Immature natural killer cell (primary cell): Measurements from ENCODE around the gene RAD1. TPM values are rescaled to one million over a fixed set of nuclear protein-coding genes. Genes with fewer than 3 reads are reported as not detected.

Experiments
- DNase-seq, 3 donors: peaks; one replicate each; pipeline ENCODE4 v3.0.0; 2022; ENCODE audit warnings: mixed read lengths in 1 of 3
- H3K27ac Mint-ChIP-seq, 6 donors: one replicate each; pipeline ENCODE4 v1.8.0; 2020; ENCODE audit warnings: mixed read lengths in 6 of 6, mild to moderate bottlenecking in 5 of 6, inconsistent platforms in 4 of 6, moderate library complexity in 3 of 6
- H3K27me3 Mint-ChIP-seq, 3 donors: one replicate each; pipeline ENCODE4 v1.8.0; 2020 to 2021; ENCODE audit warnings: low read depth in 3 of 3, mild to moderate bottlenecking in 3 of 3, mixed read lengths in 3 of 3, moderate library complexity in 3 of 3, inconsistent platforms in 1 of 3
- H3K36me3 Mint-ChIP-seq, 3 donors: one replicate each; pipeline ENCODE4 v1.8.0; 2020; ENCODE audit warnings: mixed read lengths in 3 of 3, inconsistent platforms in 2 of 3, mild to moderate bottlenecking in 2 of 3
- H3K4me1 Mint-ChIP-seq, 2 donors: one replicate each; pipeline ENCODE4 v1.8.0; 2020; ENCODE audit warnings: inconsistent platforms in 2 of 2, mild to moderate bottlenecking in 2 of 2, mixed read lengths in 2 of 2, moderate library complexity in 1 of 2
- H3K4me3 Mint-ChIP-seq, 5 donors: one replicate each; pipeline ENCODE4 v1.8.0; 2020; ENCODE audit warnings: mild to moderate bottlenecking in 5 of 5, mixed read lengths in 5 of 5, inconsistent platforms in 3 of 5, moderate library complexity in 3 of 5
- H3K9me3 Mint-ChIP-seq, 6 donors: one replicate each; pipeline ENCODE4 v1.8.0; 2020; ENCODE audit warnings: mild to moderate bottlenecking in 6 of 6, mixed read lengths in 6 of 6, inconsistent platforms in 4 of 6, moderate library complexity in 3 of 6
- polyA plus RNA-seq, 3 donors: library from polyadenylated mRNA; unstranded; fragments of 300-500 nt; fragmentation: Illumina TruSeq; gene quantifications; one replicate each; pipeline ENCODE4 v1.2.3, GENCODE V29; 2021

Gene RAD1
- polyA plus RNA-seq, 3 donors from 2014 or later, result 17.6 to 24.4 (median 23.8) TPM

DNA sequence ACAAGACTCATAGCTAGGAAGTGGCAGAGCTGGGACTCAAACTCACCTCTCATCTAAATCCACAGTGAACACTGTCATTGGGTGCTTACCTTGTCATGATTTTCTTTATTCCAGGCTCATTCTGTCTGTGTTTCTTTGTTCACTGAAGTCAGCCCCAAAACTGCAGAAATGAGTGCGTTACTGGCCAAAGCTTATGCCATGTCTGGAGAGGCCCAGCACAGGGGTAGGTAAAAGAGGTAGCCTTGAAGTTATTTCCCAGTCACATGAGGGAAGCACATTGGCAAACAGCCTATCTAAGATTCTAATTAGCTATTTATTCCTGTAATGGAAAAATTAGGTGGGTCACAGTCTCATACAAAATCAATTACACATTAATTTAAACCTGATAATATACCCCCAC is 46.5 kb downstream of the RAD1 start:
- Mint-ChIP-seq H3K4me1 (no peaks in the 10 kb centered on the region), H3K27me3 (peaks cover 0 to 4% (median 0%) of the 10 kb centered on the region in 3 donors), H3K36me3 (no peaks in the 10 kb centered on the region), H3K9me3 (no peaks in the 10 kb centered on the region), H3K27ac (no peak overlapping the region), H3K4me3 (no peak overlapping the region)
- no peak for DNase-seq

DNA sequence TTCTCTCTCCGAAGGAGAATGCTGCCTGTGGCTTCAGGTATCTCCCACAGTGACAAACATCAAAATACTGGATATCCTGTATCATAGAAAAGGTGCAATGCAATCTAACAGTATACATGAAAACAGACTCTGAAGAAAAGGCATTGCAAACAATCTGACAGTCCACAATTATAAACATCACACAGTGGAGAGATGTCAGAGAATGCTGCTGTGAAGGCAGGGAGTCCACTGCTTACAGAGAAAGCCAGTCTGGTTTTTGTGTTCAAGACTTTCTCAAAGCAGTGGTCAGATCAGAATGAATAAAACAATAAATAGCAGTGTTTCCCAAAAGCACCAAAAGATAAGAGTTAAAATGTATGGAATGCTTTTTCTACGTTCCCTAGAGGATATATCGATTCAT is 47.6 kb downstream of the RAD1 start:
- H3K4me3 Mint-ChIP-seq, result no peak overlapping the region
- H3K36me3 Mint-ChIP-seq, result no peaks in the 10 kb centered on the region
- no peaks in the 10 kb centered on the region for H3K9me3 Mint-ChIP-seq
- H3K27ac Mint-ChIP-seq, result no peak overlapping the region
- H3K4me1 Mint-ChIP-seq, result no peaks in the 10 kb centered on the region
- DNase-seq, result no peak
- H3K27me3 Mint-ChIP-seq, result no peaks in the 10 kb centered on the region

DNA sequence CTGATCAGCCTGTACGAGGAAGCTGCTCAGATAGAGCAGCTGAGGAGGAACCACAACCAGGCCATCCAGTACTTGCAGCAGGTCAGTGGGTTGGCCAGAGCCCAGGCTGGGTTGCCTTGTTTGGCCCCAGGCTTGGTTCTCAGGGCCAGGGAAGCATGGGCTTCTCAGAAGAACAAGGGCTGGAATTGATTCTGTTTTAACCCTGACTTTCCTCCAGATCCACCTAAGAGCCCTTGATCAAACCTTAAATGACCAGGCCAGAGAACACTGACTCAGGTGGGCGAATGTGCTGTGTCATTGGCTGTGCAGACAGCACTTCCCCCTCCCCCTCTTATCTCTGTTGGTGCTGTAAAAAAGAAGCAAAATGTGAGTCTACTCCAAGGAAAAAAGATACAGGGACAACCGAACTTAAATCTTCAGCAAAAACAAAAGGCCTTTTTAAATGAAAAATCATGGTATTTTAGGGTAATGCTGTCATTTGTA is 48.3 kb downstream of the RAD1 start:
- no peak overlapping the region for H3K4me3 Mint-ChIP-seq
- H3K36me3 Mint-ChIP-seq, result no peaks in the 10 kb centered on the region
- no peaks in the 10 kb centered on the region for H3K4me1 Mint-ChIP-seq
- no peaks in the 10 kb centered on the region for H3K27me3 Mint-ChIP-seq
- H3K9me3 Mint-ChIP-seq, result no peaks in the 10 kb centered on the region
- H3K27ac Mint-ChIP-seq, result no peak overlapping the region
- DNase-seq, result no peak

DNA sequence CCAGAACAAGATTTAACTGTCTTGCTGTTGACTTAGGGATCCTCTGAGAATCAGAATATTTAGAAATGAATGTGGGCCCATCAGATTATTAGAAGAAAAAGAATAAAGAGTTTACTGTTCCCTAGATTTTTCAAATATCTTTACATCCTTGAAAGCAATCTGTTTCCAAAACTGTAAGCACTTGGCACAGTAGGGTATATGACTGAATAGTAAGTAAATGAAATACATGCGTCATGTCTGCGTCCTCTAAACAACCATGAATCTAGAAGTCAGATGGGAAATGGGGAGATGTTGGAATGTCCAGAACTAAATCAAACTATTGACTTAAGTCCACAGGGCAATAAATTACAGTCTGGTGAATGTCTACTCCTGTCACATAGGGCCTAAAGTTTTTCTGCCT is 50.2 kb downstream of the RAD1 start:
- H3K36me3 Mint-ChIP-seq, result no peaks in the 10 kb centered on the region
- H3K27me3 Mint-ChIP-seq, result peaks cover 0 to 2% (median 0%) of the 10 kb centered on the region in 3 donors
- no peak overlapping the region for H3K27ac Mint-ChIP-seq
- H3K4me1 Mint-ChIP-seq, result no peaks in the 10 kb centered on the region
- no peaks in the 10 kb centered on the region for H3K9me3 Mint-ChIP-seq
- no peak overlapping the region for H3K4me3 Mint-ChIP-seq
- DNase-seq, result no peak

DNA sequence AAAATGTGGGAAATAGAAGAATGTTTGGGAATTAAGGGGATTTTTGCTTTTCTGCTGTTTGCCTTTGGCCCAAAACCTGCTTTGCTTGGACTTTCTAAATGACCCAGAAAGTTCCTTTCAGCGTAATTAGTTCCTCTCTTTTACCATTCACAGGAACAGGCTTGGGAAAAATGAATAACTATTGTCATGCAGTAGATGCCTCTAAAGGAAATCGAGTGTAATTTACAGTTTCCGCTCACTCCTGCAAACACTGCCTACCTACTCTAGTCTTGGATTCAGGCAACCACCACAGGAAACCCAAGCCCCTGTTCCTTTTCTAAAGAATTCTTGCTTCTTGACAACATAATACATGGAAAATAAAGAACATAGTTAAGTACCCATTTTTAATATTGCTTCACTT is 51.4 kb downstream of the RAD1 start:
- no peaks in the 10 kb centered on the region for H3K36me3 Mint-ChIP-seq
- no peak for DNase-seq
- H3K27ac Mint-ChIP-seq, result no peak overlapping the region
- peaks cover 0 to 2% (median 0%) of the 10 kb centered on the region in 3 donors for H3K27me3 Mint-ChIP-seq
- no peaks in the 10 kb centered on the region for H3K9me3 Mint-ChIP-seq
- no peak overlapping the region for H3K4me3 Mint-ChIP-seq
- H3K4me1 Mint-ChIP-seq, result no peaks in the 10 kb centered on the region

DNA sequence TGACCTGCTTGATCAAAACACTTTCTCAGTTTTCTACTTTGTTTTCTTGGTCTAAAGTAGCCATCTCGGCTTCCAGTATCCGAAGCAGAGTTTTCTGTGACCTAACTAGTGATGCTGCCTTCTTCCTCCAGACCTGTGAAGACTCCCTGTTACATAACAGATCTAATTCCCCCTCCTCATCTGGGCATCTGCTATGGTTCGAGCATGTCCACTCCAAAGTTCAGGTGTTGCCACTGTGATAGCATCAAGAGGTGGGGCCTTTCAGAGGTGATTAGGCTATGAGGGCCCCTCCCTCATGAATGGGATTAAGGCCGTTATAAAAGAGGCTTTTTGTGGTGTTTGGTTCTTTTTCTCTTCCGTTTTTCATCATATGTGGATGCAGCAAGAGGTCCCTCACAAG is 56.1 kb downstream of the RAD1 start:
- DNase-seq, result no peak
- Mint-ChIP-seq H3K4me1 (no peaks in the 10 kb centered on the region), H3K4me3 (no peak overlapping the region), H3K36me3 (no peaks in the 10 kb centered on the region), H3K27ac (no peak overlapping the region), H3K27me3 (peaks cover 0 to 2% (median 2%) of the 10 kb centered on the region in 3 donors), H3K9me3 (no peaks in the 10 kb centered on the region)

DNA sequence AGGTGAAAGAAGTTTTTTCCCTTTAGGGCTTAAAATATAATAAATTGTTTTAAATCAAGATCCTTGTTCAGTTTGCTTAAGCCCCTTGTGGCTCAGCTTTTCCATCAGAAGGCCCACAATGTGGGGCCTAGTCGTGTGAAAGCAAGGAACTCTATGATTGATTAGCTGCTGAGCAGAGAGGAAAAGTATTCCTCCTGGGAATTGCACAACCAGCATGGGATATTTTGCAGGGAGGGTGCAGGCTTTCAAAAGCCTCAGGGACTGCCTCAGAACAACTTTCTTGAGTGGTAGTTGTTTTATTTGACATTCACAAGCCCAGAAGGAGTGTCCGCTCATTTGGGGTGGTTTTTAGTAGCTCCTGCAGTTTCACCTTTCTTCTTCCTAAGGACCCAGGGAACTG is 56.5 kb downstream of the RAD1 start:
- no peak for DNase-seq
- no peaks in the 10 kb centered on the region for H3K4me1 Mint-ChIP-seq
- H3K27ac Mint-ChIP-seq, result no peak overlapping the region
- H3K27me3 Mint-ChIP-seq, result peaks cover 0 to 2% (median 2%) of the 10 kb centered on the region in 3 donors
- no peaks in the 10 kb centered on the region for H3K9me3 Mint-ChIP-seq
- H3K36me3 Mint-ChIP-seq, result no peaks in the 10 kb centered on the region
- no peak overlapping the region for H3K4me3 Mint-ChIP-seq

DNA sequence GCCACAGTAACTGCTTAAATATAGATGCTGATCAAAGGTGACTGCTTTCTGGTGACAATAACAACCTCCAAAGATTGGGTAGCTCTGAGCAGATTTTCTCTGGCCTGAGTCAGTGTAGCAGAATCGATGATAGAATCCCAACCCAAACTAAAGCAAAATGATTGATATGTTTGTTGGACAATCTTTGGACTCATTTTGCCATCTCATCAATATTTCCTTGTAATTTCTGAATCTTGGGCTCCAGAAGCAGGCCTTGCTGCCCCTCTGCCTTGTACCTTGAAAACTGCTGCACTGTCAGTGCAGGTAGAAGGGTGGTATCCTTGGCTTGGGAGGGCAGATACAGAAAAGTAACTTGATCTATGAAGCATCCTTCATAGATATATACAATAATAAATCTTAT is 57.4 kb downstream of the RAD1 start:
- Mint-ChIP-seq H3K9me3 (peaks cover 0 to 1% (median 0%) of the 10 kb centered on the region in 6 donors), H3K27me3 (peaks cover 1 to 5% (median 2%) of the 10 kb centered on the region in 3 donors), H3K4me1 (no peaks in the 10 kb centered on the region), H3K4me3 (no peak overlapping the region), H3K27ac (no peak overlapping the region), H3K36me3 (no peaks in the 10 kb centered on the region)
- DNase-seq, result no peak

DNA sequence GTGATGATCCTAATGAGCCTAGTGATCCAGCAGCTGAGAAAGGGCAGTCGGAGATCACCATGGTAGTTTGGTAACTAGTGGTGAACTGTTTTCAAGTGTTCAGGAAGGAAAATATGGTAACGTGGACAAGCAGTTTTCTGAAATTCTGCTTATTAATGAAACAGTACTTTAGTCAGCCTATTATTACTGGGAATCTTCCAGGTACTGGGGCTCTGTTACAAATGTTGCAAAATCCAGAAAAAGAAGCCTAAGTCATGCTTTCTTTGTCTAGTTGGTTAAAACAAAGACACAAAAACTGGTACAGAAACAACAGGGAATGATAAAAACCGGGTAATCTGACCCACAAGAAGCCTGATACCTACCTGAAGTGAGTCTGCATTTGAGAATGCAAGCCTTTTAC is 58.1 kb downstream of the RAD1 start:
- H3K9me3 Mint-ChIP-seq, result peaks cover 0 to 1% (median 0%) of the 10 kb centered on the region in 6 donors
- H3K27me3 Mint-ChIP-seq, result peaks cover 2 to 6% (median 2%) of the 10 kb centered on the region in 3 donors
- no peak for DNase-seq
- H3K36me3 Mint-ChIP-seq, result no peaks in the 10 kb centered on the region
- H3K4me1 Mint-ChIP-seq, result no peaks in the 10 kb centered on the region
- H3K27ac Mint-ChIP-seq, result no peak overlapping the region
- no peak overlapping the region for H3K4me3 Mint-ChIP-seq

Other genes with a start within 250 kb of the RAD1 start
- gene TTC23L, start 76.3 kb downstream of the RAD1 start, polyA plus RNA-seq, result not detected
- 10 to 100 TPM; 29.7 to 43.1 (median 32.4) TPM for gene BRIX1, start 207 bp upstream of the RAD1 start, polyA plus RNA-seq
- gene DNAJC21, start 14.1 kb upstream of the RAD1 start, polyA plus RNA-seq, result 10 to 100 TPM; 11.9 to 19.9 (median 15.2) TPM
- gene AGXT2, start 132.4 kb upstream of the RAD1 start, polyA plus RNA-seq, result not detected